Parathyroid adenoma (tissue), 2 donors: ENCODE data around the gene TFEB.

ENCODE experiments used
- H2AFZ ChIP-seq: fragments of 300-600 bp; sonication (generic); one replicate; pipeline ENCODE4 v1.7.0; 2017; ENCODE audit warnings: antibody characterized with exemption, mild to moderate bottlenecking
- H3K27ac ChIP-seq: fragments of 300-600 bp; sonication (generic); one replicate; pipeline ENCODE4 v1.7.0; 2017
- H3K27me3 ChIP-seq: fragments of 300-600 bp; sonication (generic); one replicate; pipeline ENCODE4 v1.7.0; 2017; ENCODE audit warnings: low read length; ENCODE audit not compliant: control insufficient read depth, insufficient read depth
- H3K36me3 ChIP-seq: fragments of 300-600 bp; sonication (generic); one replicate; pipeline ENCODE4 v1.7.0; 2017; ENCODE audit warnings: low read length; ENCODE audit not compliant: control insufficient read depth, insufficient read depth
- H3K4me1 ChIP-seq: fragments of 300-600 bp; sonication (generic); one replicate; pipeline ENCODE4 v1.7.0; 2017; ENCODE audit warnings: control low read depth
- H3K4me2 ChIP-seq: fragments of 300-600 bp; sonication (generic); one replicate; pipeline ENCODE4 v1.7.0; 2017; ENCODE audit warnings: low read length
- H3K4me3 ChIP-seq: fragments of 300-600 bp; sonication (generic); one replicate; pipeline ENCODE4 v1.7.0; 2017; ENCODE audit warnings: low read depth, low read length
- H3K79me2 ChIP-seq: fragments of 300-600 bp; sonication (generic); one replicate; pipeline ENCODE4 v1.7.0; 2017; ENCODE audit warnings: control low read depth
- H3K9ac ChIP-seq: fragments of 300-600 bp; sonication (generic); one replicate; pipeline ENCODE4 v1.7.0; 2017; ENCODE audit warnings: mild to moderate bottlenecking
- H3K9me3 ChIP-seq: fragments of 300-600 bp; sonication (generic); one replicate; pipeline ENCODE4 v1.7.0; 2017; ENCODE audit warnings: low read length; ENCODE audit not compliant: control insufficient read depth
- TF ChIP-seq, protein P1 (sequence below): fragments of 300-600 bp; sonication (generic); IDR thresholded peaks from one replicate; pipeline ENCODE4 v1.7.0; 2017; ENCODE audit warnings: antibody characterized with exemption, mild to moderate bottlenecking
- donor health status: primary hyperparathyroidism.

Gene TFEB

GRCh38 chr6:41705996-41706835 lies 29.2 kb downstream of the TFEB start:
- peak overlapping the region; percentile 34 for H2AFZ ChIP-seq

GRCh38 chr6:41705311-41705995 lies 30.0 kb downstream of the TFEB start:
- H3K4me2 ChIP-seq, result no peak overlapping the region
- TF ChIP-seq, protein P1, sequence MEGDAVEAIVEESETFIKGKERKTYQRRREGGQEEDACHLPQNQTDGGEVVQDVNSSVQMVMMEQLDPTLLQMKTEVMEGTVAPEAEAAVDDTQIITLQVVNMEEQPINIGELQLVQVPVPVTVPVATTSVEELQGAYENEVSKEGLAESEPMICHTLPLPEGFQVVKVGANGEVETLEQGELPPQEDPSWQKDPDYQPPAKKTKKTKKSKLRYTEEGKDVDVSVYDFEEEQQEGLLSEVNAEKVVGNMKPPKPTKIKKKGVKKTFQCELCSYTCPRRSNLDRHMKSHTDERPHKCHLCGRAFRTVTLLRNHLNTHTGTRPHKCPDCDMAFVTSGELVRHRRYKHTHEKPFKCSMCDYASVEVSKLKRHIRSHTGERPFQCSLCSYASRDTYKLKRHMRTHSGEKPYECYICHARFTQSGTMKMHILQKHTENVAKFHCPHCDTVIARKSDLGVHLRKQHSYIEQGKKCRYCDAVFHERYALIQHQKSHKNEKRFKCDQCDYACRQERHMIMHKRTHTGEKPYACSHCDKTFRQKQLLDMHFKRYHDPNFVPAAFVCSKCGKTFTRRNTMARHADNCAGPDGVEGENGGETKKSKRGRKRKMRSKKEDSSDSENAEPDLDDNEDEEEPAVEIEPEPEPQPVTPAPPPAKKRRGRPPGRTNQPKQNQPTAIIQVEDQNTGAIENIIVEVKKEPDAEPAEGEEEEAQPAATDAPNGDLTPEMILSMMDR, result no peak
- no peak overlapping the region for H3K4me3 ChIP-seq
- H2AFZ ChIP-seq, result no peak overlapping the region
- H3K79me2 ChIP-seq, result peaks cover 57% of the 10 kb centered on the region
- peaks cover 16% of the 10 kb centered on the region for H3K4me1 ChIP-seq
- no peaks in the 10 kb centered on the region for H3K9me3 ChIP-seq
- H3K27ac ChIP-seq, result peak overlapping the region; percentile 21
- H3K27me3 ChIP-seq, result no peaks in the 10 kb centered on the region
- H3K36me3 ChIP-seq, result no peaks in the 10 kb centered on the region
- H3K9ac ChIP-seq, result no peak overlapping the region

More at GRCh38 chr6:41705996-41706835, 29.2 kb downstream of the TFEB start:
- Histone ChIP-seq H3K27me3 (no peaks in the 10 kb centered on the region), H3K4me3 (no peak overlapping the region), H3K36me3 (no peaks in the 10 kb centered on the region), H3K4me2 (no peak overlapping the region), H3K9ac (no peak overlapping the region), H3K9me3 (no peaks in the 10 kb centered on the region), H3K4me1 (peaks cover 16% of the 10 kb centered on the region), H3K79me2 (peaks cover 57% of the 10 kb centered on the region), H3K27ac (peak overlapping the region; percentile 21)
- TF ChIP-seq, protein P1, result peak; percentile 72

DNA sequence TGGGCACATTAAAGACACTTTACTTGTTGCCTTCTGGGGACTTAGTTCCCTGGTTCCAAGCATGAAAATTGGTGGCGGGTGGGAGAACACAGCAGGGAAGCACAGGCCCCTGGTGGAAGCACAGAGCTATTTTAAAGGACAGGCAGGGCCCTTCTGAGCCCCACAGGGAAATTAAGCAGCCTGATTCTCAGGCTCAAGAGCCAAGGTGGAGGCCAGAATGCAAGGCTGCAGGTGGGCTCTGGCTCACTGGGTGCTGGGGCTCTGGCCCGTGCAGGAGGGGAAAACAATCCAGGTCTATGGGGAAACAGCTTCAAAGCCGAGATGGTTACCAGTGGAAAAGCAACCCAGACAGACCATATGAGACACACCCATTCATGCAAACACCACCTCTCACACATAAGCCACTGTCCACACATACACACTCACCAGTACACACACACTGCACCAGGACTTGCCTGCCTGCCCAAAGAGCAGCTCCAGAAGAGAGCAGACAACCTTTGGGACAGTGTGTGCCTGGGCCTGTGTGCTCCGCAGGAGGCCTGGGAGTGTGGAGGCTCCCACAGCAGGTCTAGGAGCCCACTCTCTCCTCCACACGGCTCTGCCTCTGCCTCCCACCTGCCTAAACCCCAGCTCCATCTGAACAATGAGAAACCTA lies 30.6 kb downstream of the TFEB start:
- Histone ChIP-seq H3K27ac (no peak overlapping the region), H3K79me2 (peaks cover 57% of the 10 kb centered on the region), H3K9me3 (no peaks in the 10 kb centered on the region), H3K4me2 (no peak overlapping the region), H2AFZ (no peak overlapping the region), H3K27me3 (no peaks in the 10 kb centered on the region), H3K36me3 (no peaks in the 10 kb centered on the region), H3K4me3 (no peak overlapping the region), H3K9ac (no peak overlapping the region), H3K4me1 (peaks cover 16% of the 10 kb centered on the region)
- TF ChIP-seq, protein P1, result no peak

DNA sequence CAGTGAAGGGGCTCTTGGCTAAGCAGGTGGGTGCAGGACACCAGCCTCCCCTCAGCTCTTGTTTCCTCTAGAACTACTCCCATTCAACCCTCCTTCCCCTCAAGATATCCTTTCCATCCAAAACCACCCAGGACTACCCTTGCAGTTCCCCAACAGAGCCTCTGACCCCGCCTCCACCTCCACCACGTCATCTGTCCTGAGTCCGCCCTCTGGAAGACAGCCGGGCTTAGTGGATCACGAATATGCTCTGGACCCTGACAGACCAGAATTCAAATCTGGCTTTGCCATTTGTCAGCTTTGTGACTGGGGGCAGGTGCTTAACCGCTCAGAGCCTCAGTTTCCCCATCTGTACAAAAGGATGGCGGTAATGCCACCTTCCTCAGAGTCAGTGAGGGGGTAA lies 31.4 kb downstream of the TFEB start:
- Histone ChIP-seq H3K4me1 (peaks cover 16% of the 10 kb centered on the region), H3K36me3 (no peaks in the 10 kb centered on the region), H3K27ac (no peak overlapping the region), H3K4me2 (no peak overlapping the region), H3K9ac (no peak overlapping the region), H3K4me3 (no peak overlapping the region), H3K9me3 (no peaks in the 10 kb centered on the region), H2AFZ (no peak overlapping the region), H3K79me2 (peaks cover 54% of the 10 kb centered on the region), H3K27me3 (no peaks in the 10 kb centered on the region)
- TF ChIP-seq, protein P1, result no peak
